ENCODE data around the gene TCEA2. TPM values are rescaled to one million over a fixed set of nuclear protein-coding genes. Genes with fewer than 3 reads are reported as not detected.

Gene TCEA2
- polyA plus RNA-seq, 1 experiment: 34.2 TPM

DNA sequence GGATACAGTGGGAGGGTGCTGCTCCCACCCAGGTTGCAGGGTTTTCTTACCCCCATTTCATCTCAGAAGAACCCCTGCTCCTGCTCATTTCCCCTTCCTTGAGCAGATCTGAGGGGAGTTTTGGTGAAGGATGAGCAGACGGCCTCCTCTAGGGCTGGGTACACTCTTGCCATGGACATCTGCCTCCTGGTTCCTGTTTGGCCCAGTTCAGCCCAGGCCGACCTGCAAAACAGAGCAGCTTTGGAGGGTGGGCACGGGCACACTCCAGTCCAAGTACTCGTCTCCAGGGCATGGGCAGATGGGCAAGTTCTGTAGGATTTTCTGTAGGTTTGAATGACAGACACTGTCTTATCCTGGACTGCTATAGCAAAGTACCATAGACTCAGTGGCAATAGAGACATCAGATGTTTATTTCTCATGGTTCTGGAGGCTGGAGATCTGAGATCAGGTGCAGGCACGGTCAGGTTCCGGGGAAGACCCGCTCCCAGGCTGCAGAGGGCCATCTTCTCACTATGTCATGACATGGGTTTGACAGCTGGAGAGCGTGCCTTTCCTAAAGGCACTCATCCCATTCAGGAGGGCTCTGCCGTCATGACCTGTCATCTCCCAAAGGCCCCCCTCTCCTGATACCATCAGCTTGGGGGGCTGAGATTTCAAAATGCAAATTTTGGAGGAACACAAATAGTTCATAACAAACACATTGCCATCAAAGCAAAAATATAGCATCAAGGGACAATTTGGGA, 38.1 kb downstream of the TCEA2 start:
- CTCF ChIA-PET: interaction anchor here (1.3 to 1.5 kb wide), 2 partner anchors 10 to 18 kb away, joined by 4 to 6 read pairs; no protein-coding TSS in a partner anchor
- H3K27me3 ChIP-seq (ENCODE audit: control insufficient read depth, insufficient read depth, low read length): peaks cover 24% of the 10 kb centered on the region
- TF ChIP-seq CTCF (IDR thresholded peaks at IDR 0.05; ENCODE audit: insufficient read depth, low read depth, low read length): no peak
- no peak overlapping the region for H3K4me3 ChIP-seq (ENCODE audit: low read depth, low read length)
- POLR2A ChIA-PET: no interaction called here
- no peak for DNase-seq (ENCODE audit: low read depth)
- no peaks in the 10 kb centered on the region for H3K36me3 ChIP-seq (ENCODE audit: control insufficient read depth, insufficient read depth, low read length)

DNA sequence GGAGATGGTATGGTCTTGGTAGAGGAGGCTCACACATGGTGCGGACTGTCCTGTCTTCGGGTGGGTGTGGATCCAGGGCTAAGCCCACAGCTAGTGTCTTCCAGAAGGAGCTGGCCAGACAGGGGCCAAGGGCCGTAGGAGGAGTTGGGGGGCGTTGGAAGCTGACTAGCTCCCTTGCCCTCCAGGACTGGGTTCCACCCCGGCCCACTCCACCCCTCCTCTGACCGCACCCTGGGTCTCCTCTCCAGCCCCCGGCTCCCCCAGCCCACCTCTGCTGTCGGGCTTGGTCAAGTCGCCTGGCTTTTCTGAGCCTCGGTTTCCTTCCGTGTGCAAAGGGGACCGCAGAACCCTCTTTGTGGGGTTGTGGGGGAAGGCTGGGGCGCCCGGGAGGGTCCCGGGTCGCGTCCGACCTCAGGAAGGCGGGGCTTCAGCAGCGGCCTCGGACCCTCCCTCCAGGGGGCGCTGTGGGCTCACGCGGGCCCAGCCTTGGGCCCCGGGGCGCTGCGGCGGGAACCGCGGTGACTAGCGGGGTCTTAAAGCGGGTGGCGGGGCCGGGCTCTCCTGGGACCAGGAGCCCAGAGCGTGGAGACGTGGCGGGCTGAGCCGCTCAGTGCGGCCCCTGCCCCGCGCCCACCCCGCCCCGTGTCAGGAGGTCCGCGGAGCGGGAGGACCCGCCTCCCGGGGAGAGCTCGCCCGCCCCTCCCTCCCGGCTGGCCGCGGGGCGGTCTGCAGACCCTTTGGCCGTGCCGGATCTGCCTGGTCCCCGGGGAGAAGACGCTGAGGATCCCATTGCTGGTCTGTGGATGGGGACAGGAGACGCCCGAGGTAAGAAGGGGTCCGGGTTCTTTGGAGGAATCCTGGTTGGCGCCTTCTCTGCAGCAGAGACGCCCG, 39.0 kb downstream of the TCEA2 start:
- peak; percentile 48 for TF ChIP-seq CTCF (IDR thresholded peaks at IDR 0.05; ENCODE audit: insufficient read depth, low read depth, low read length)

GRCh38 chr20:64102647-64103354, 39.8 kb downstream of the TCEA2 start:
- peaks cover 25% of the 10 kb centered on the region for H3K27me3 ChIP-seq (ENCODE audit: control insufficient read depth, insufficient read depth, low read length)
- no peak for TF ChIP-seq CTCF (IDR thresholded peaks at IDR 0.05; ENCODE audit: insufficient read depth, low read depth, low read length)
- no peak for DNase-seq (ENCODE audit: low read depth)
- POLR2A ChIA-PET: no interaction called here
- no peaks in the 10 kb centered on the region for H3K36me3 ChIP-seq (ENCODE audit: control insufficient read depth, insufficient read depth, low read length)
- no peak overlapping the region for H3K4me3 ChIP-seq (ENCODE audit: low read depth, low read length)
- CTCF ChIA-PET: interaction anchor here (1.3 kb wide), 1 partner anchor 12 kb away, joined by 4 read pairs; no protein-coding TSS in a partner anchor

More for the DNA sequence above, 39.0 kb downstream of the TCEA2 start:
- Histone ChIP-seq H3K27me3 (ENCODE audit: control insufficient read depth, insufficient read depth, low read length) (peaks cover 24% of the 10 kb centered on the region), H3K4me3 (ENCODE audit: low read depth, low read length) (no peak overlapping the region; the same call in 1 of the 2 replicates), H3K36me3 (ENCODE audit: control insufficient read depth, insufficient read depth, low read length) (no peaks in the 10 kb centered on the region)
- DNase-seq (ENCODE audit: low read depth): no peak
- ChIA-PET POLR2A (no interaction called here), CTCF (interaction anchor here (1.3 to 1.5 kb wide), 2 partner anchors 11 to 19 kb away, joined by 4 to 6 read pairs; no protein-coding TSS in a partner anchor)

DNA sequence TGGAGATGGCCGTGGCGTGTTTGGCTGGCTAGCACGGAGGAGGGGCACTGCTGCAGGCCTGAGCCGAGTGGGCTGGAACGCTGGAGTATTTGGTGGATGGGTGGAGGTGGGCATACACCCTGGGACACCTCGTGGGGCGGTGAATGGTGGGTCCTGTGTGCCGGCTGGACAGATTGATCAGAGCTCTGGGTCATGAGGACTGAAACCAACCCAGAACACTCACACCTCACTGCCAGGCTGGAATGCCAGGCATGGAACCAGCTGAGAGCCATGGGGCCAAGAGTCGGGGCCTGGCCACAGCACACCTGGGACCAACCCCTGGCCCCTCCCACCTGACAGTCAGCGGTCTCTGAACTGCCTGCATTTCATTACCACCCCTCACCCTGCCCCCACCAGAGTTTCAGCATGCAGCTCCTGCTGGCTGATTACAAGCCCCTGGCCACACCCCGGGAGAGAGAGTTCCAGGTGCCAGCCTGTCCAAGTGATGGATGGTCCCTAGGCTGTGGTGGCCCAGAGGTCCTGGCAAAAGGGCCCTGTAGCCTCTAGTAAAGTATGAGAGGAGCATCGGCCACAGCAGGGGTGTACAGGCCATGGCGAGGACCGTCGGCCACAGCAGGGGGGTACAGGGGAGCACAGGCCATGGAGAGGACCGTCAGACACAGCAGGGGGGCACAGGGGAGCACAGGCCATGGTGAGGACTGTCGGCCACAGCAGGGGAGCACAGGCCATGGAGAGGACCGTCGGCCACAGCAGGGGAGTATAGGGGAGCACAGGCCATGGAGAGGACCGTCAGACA, 41.1 kb downstream of the TCEA2 start:
- no peak for TF ChIP-seq CTCF (IDR thresholded peaks at IDR 0.05; ENCODE audit: insufficient read depth, low read depth, low read length)
- no peak for DNase-seq (ENCODE audit: low read depth)
- POLR2A ChIA-PET: no interaction called here
- CTCF ChIA-PET: no interaction called here
- Histone ChIP-seq H3K36me3 (ENCODE audit: control insufficient read depth, insufficient read depth, low read length) (no peaks in the 10 kb centered on the region), H3K4me3 (ENCODE audit: low read depth, low read length) (no peak overlapping the region), H3K27me3 (ENCODE audit: control insufficient read depth, insufficient read depth, low read length) (peaks cover 25% of the 10 kb centered on the region)

Measured in BJ (cell line).